SK-N-SH (cell line): ENCODE results near the gene USP22. TPM values are rescaled to one million over a fixed set of nuclear protein-coding genes. Genes with fewer than 3 reads are reported as not detected.
A peak's percentile ranks its signal among the peaks of the same experiment; 100 is the strongest.

Experiments
- CTCF ChIA-PET: fragments of 300-600, 350-600 bp; formaldehyde crosslinking; extraction: SDS; loops from one replicate; lab custom pipeline; 2021; lab: Yijun Ruan, JAX
- POLR2A ChIA-PET: fragments of 350-600 bp; sonication (Branson Sonifier 250); formaldehyde crosslinking; extraction: SDS; loops from one replicate; lab custom pipeline; 2020; ENCODE audit warnings: antibody characterized with exemption, inconsistent platforms; lab: Yijun Ruan, JAX
- DNase-seq: peaks from one replicate; pipeline ENCODE4 v3.0.0; 2012
- H2AFZ ChIP-seq: fragments of 200-600 bp; sonication (generic); 2 replicates; pipeline ENCODE4 v1.8.1; 2016; ENCODE audit warnings: antibody characterized with exemption, mild to moderate bottlenecking, low read depth
- H3F3A ChIP-seq: fragments of 200-600 bp; sonication (generic); replicated peaks from 2 replicates; pipeline ENCODE3; 2016; ENCODE audit warnings: antibody characterized with exemption, mild to moderate bottlenecking; ENCODE audit not compliant: insufficient read depth
- H3K27ac ChIP-seq, 2 experiments: fragments of 200-500 bp in 1 of 2; fragments of 200-600 bp in 1 of 2; sonication (Bioruptor generic) in 1 of 2; sonication (generic), shearing (Covaris generic) in 1 of 2; 2 replicates each; pipeline versions ENCODE4 v1.5.1 to v1.6.1; 2014 to 2016; ENCODE audit warnings: low read depth in 2 of 2, inconsistent platforms in 1 of 2, low read length in 1 of 2, mild to moderate bottlenecking in 1 of 2, mixed read lengths in 1 of 2
- H3K27me3 ChIP-seq: fragments of 200-600 bp; sonication (generic), shearing (Covaris generic); 2 replicates; pipeline ENCODE4 v1.6.1; 2016; ENCODE audit warnings: mixed run types; ENCODE audit not compliant: insufficient read depth
- H3K36me3 ChIP-seq, 2 experiments: fragments of 200-500 bp in 1 of 2; fragments of 200-600 bp in 1 of 2; sonication (Bioruptor generic) in 1 of 2; sonication (generic) in 1 of 2; replicated peaks in 1 of 2; 2 replicates each; pipeline versions ENCODE3 to v1.5.1; 2014 to 2016; ENCODE audit warnings: low read length in 1 of 2, mild to moderate bottlenecking in 1 of 2; ENCODE audit not compliant: insufficient read depth in 2 of 2, control insufficient read depth in 1 of 2
- H3K4me1 ChIP-seq, 2 experiments: fragments of 200-500 bp in 1 of 2; fragments of 200-600 bp in 1 of 2; sonication (Bioruptor generic) in 1 of 2; sonication (generic), shearing (Covaris generic) in 1 of 2; 2 replicates each; pipeline versions ENCODE4 v1.5.1 to v1.6.1; 2014 to 2016; ENCODE audit warnings: low read depth in 1 of 2, low read length in 1 of 2, mixed run types in 1 of 2; ENCODE audit not compliant: insufficient read depth in 2 of 2, control insufficient read depth in 1 of 2
- H3K4me2 ChIP-seq: fragments of 200-600 bp; sonication (generic), shearing (Covaris generic); 2 replicates; pipeline ENCODE4 v1.6.1; 2017; ENCODE audit warnings: mixed run types
- H3K4me3 ChIP-seq, 2 experiments: fragments of 200-500 bp in 1 of 2; fragments of 200-600 bp in 1 of 2; sonication (Bioruptor generic) in 1 of 2; sonication (generic), shearing (Covaris generic) in 1 of 2; 2 replicates each; pipeline versions ENCODE4 v1.5.1 to v1.8.1; 2014 to 2016; ENCODE audit warnings: low read depth in 2 of 2, inconsistent platforms in 1 of 2, low read length in 1 of 2, mild to moderate bottlenecking in 1 of 2, mixed read lengths in 1 of 2, moderate library complexity in 1 of 2
- H3K79me2 ChIP-seq: fragments of 200-600 bp; sonication (generic); 2 replicates; pipeline ENCODE4 v1.8.1; 2017; ENCODE audit warnings: mild to moderate bottlenecking; ENCODE audit not compliant: insufficient read depth
- H3K9ac ChIP-seq: fragments of 200-600 bp; sonication (generic); 2 replicates; pipeline ENCODE4 v1.6.1; 2017; ENCODE audit warnings: mixed run types
- H3K9me2 ChIP-seq: fragments of 200-600 bp; sonication (generic); 2 replicates; pipeline ENCODE4 v1.6.1; 2017; ENCODE audit warnings: mixed run types
- H3K9me3 ChIP-seq: fragments of 200-600 bp; sonication (generic); 2 replicates; pipeline ENCODE4 v1.6.1; 2017; ENCODE audit warnings: mixed run types, mild to moderate bottlenecking, moderate library complexity
- H4K20me1 ChIP-seq: fragments of 200-600 bp; sonication (generic); 2 replicates; pipeline ENCODE4 v1.6.1; 2017; ENCODE audit warnings: mild to moderate bottlenecking, mixed run types; ENCODE audit not compliant: insufficient read depth
- CTCF ChIP-seq: fragments of 200-600 bp; sonication (generic); IDR thresholded peaks from 2 replicates; pipeline ENCODE4 v1.6.1; 2017; ENCODE audit warnings: antibody characterized with exemption, mild to moderate bottlenecking, moderate library complexity
- FOSL2 ChIP-seq: IDR thresholded peaks from 2 replicates; pipeline ENCODE4 v1.4.0; 2012; ENCODE audit warnings: low read depth, mild to moderate bottlenecking, moderate library complexity, borderline replicate concordance
- FOXM1 ChIP-seq: IDR thresholded peaks from 2 replicates; pipeline ENCODE4 v1.4.0; 2012; ENCODE audit warnings: low read depth, mild to moderate bottlenecking
- GABPA ChIP-seq: IDR thresholded peaks from 2 replicates; pipeline ENCODE4 v1.4.0; 2012; ENCODE audit warnings: low read depth, mild to moderate bottlenecking
- GATA2 ChIP-seq: sonication (generic); formaldehyde crosslinking; IDR thresholded peaks from 2 replicates; pipeline ENCODE4 v1.5.0; 2020; ENCODE audit warnings: mild to moderate bottlenecking, missing genetic modification reagents
- IRF3 ChIP-seq: fragments of 150-350 bp; IDR thresholded peaks from 2 replicates; pipeline ENCODE4 v1.6.1; 2016; ENCODE audit warnings: mild to moderate bottlenecking, low read depth, low read length
- MEF2A ChIP-seq: IDR thresholded peaks from 2 replicates; pipeline ENCODE4 v1.4.0; 2012; ENCODE audit warnings: low read depth, borderline replicate concordance
- NRF1 ChIP-seq: IDR thresholded peaks from 2 replicates; pipeline ENCODE4 v1.6.1; 2012; ENCODE audit warnings: low read depth, mild to moderate bottlenecking, low read length
- PBX3 ChIP-seq: IDR thresholded peaks from 2 replicates; pipeline ENCODE4; 2012
- POLR2AphosphoS5 ChIP-seq: IDR thresholded peaks from 2 replicates; pipeline ENCODE4 v1.6.1; 2012; ENCODE audit warnings: low read depth, low read length
- RAD21 ChIP-seq: IDR thresholded peaks from 2 replicates; pipeline ENCODE4 v1.6.1; 2012; ENCODE audit warnings: mild to moderate bottlenecking, low read length
- RXRA ChIP-seq: IDR thresholded peaks from 2 replicates; pipeline ENCODE4 v1.4.0; 2012; ENCODE audit warnings: low read depth, mild to moderate bottlenecking, borderline replicate concordance
- YY1 ChIP-seq: IDR thresholded peaks from 2 replicates; pipeline ENCODE4 v1.4.0; 2012; ENCODE audit warnings: low read depth, mild to moderate bottlenecking
- ZBTB33 ChIP-seq: IDR thresholded peaks from 2 replicates; pipeline ENCODE4 v1.4.0; 2012; ENCODE audit warnings: low read depth, borderline replicate concordance
- WGBS: methylation state at CpG from one replicate; pipeline ENCODE4 v1.1.6; 2017; ENCODE audit warnings: low lambda C conversion rate; 5-methylcytosine and 5-hydroxymethylcytosine counted together
- polyA plus RNA-seq, 3 experiments: library from polyadenylated mRNA; depleted of rRNA; stranded (reverse); fragments of >200 nt; gene quantifications; 2 replicates each; pipeline ENCODE4 v1.2.3, GENCODE V29; 2012

USP22 gene
- polyA plus RNA-seq, 1 of the 3 experiments (the other 2 are of a cell fraction), result 142 TPM

- DNase-seq, result peak; percentile 61
- peaks cover 100% of the 10 kb centered on the region for H4K20me1 ChIP-seq
Observed at GRCh38 chr17:21019976-21020586, 22.7 kb downstream of the USP22 start.

GRCh38 chr17:21018894-21019293 is 23.9 kb downstream of the USP22 start:
- ChIA-PET POLR2A (interaction anchor here (1.3 kb wide), 1 partner anchor 12 kb away, joined by 3 read pairs; no protein-coding TSS in a partner anchor), CTCF (interaction anchor here (1.0 to 1.3 kb wide), 3 partner anchors 9 to 25 kb away, joined by 3 read pairs; no protein-coding TSS in a partner anchor)
- H4K20me1 ChIP-seq, result peaks cover 100% of the 10 kb centered on the region

More at GRCh38 chr17:21019976-21020586, 22.7 kb downstream of the USP22 start:
- Histone ChIP-seq H3K27me3 (no peaks in the 10 kb centered on the region), H3K27ac (no peak overlapping the region), H3K4me3 (no peak overlapping the region), H3K9ac (no peak overlapping the region), H3K9me2 (no peaks in the 10 kb centered on the region), H3K79me2 (peaks cover 100% of the 10 kb centered on the region), H3K4me1 (no peaks in the 10 kb centered on the region), H3K36me3 (peaks cover 73 to 90% of the 10 kb centered on the region in 2 experiments), H3F3A (peaks cover 15% of the 10 kb centered on the region), H3K4me2 (no peak overlapping the region), H3K9me3 (no peaks in the 10 kb centered on the region), H2AFZ (no peak overlapping the region)
- whole genome bisulfite sequencing, result 85% methylated on average over 6 of the region's 6 CpGs
- CTCF ChIA-PET, result interaction anchor here (0.8 to 1.7 kb wide), 4 partner anchors 8 to 27 kb away, joined by 3 to 5 read pairs (median 4); no protein-coding TSS in a partner anchor
- POLR2A ChIA-PET, result no interaction called here
- TF ChIP-seq CTCF (peak; percentile 42), MEF2A (no peak), RAD21 (peak; percentile 49), IRF3 (no peak)

More at GRCh38 chr17:21018894-21019293, 23.9 kb downstream of the USP22 start:
- DNase-seq, result no peak
- no peaks in the 10 kb centered on the region for H3K9me2 ChIP-seq
- H3K79me2 ChIP-seq, result peaks cover 100% of the 10 kb centered on the region
- WGBS, result 94% methylated on average over 9 of the region's 9 CpGs
- peaks cover 13% of the 10 kb centered on the region for H3F3A ChIP-seq
- H3K27me3 ChIP-seq, result no peaks in the 10 kb centered on the region
- no peak overlapping the region for H3K27ac ChIP-seq
- TF ChIP-seq FOSL2, result no peak
- TF ChIP-seq NRF1, result no peak
- no peak for TF ChIP-seq RXRA
- TF ChIP-seq GATA2 (CRISPR knock-in tag), result no peak
- TF ChIP-seq FOXM1, result no peak
- no peak for TF ChIP-seq POLR2AphosphoS5
- no peak for TF ChIP-seq IRF3
- no peak for TF ChIP-seq YY1
- TF ChIP-seq PBX3, result no peak
- no peak for TF ChIP-seq ZBTB33
- no peak for TF ChIP-seq GABPA
- H3K4me1 ChIP-seq, result no peaks in the 10 kb centered on the region
- H3K36me3 ChIP-seq, result peaks cover 79 to 92% of the 10 kb centered on the region in 2 experiments
- no peak overlapping the region for H3K9ac ChIP-seq
- no peak overlapping the region for H3K4me2 ChIP-seq
- no peak overlapping the region for H3K4me3 ChIP-seq
- H2AFZ ChIP-seq, result no peak overlapping the region
- H3K9me3 ChIP-seq, result no peaks in the 10 kb centered on the region
